ENCODE data around the gene MUL1.

The MUL1 gene

DNA sequence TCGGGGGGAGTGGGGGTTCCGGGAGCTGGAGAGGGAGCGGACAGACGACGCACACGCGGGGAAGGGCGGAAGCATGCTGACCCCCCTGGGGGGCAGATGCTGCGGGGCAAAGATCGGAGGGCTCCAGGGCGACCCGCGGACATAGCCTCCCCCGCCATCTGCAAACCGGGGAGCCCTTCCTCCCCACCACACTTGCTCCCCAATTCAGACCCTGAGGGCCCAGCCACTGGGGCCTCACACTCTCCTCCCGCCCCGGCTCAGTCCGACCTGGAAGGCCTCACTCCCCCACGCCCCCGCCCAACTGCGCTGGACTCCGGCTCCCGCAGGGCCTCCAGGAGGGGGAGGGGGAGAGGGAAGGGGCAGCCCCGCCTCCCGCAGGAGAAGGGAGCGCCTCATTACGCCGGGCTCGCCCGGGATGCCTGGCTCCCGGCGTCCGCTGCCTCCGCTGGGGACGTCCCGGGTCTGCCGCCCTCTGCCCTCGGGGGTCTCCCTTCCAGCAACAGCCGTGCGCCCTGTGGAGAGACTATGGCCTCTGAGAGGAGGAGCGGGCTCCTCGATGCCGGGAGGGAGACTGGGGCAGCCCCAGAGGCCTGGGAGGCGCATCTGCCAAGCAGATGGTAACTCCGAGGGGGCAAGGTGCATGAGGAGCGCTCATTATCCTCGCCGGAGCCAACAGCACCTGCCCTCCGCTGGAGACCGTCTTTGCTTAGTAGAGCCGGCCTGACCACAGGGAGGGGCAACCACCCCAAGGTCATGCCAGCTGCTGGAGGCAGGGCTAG is 21.3 kb downstream of the MUL1 start (continued):
- TF ChIP-seq ZNF529 (tag by site-specific recombination; IDR thresholded peaks at IDR 0.05; ENCODE audit: insufficient replicate concordance) = no peak
- TF ChIP-seq MZF1 (tag by site-specific recombination; IDR thresholded peaks at IDR 0.05; ENCODE audit: borderline replicate concordance) = peak; percentile 34; the same call in 1 of the 2 replicates
- no peak for TF ChIP-seq ZBTB17 (tag by site-specific recombination; IDR thresholded peaks at IDR 0.05)
- no peak for TF ChIP-seq ZNF623 (tag by site-specific recombination; IDR thresholded peaks at IDR 0.05)
- peak; percentile 92 for TF ChIP-seq ZNF335 (tag by site-specific recombination; conservative IDR thresholded peaks at IDR 0.05)
- no peak for TF ChIP-seq ZNF274 (IDR thresholded peaks at IDR 0.05; ENCODE audit: low read length)
- no peak for TF ChIP-seq ZNF274 (tag by site-specific recombination; IDR thresholded peaks at IDR 0.05; ENCODE audit: borderline replicate concordance)
- peak; percentile 86 for TF ChIP-seq ZBTB7A (tag by site-specific recombination; IDR thresholded peaks at IDR 0.05; ENCODE audit: low read depth)
- TF ChIP-seq GLIS2 (tag by site-specific recombination; IDR thresholded peaks at IDR 0.05) = peak; percentile 95
- TF ChIP-seq, protein P1, sequence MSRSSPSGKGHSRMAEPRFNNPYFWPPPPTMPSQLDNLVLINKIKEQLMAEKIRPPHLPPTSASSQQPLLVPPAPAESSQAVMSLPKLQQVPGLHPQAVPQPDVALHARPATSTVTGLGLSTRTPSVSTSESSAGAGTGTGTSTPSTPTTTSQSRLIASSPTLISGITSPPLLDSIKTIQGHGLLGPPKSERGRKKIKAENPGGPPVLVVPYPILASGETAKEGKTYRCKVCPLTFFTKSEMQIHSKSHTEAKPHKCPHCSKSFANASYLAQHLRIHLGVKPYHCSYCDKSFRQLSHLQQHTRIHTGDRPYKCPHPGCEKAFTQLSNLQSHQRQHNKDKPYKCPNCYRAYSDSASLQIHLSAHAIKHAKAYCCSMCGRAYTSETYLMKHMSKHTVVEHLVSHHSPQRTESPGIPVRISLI (tag by site-specific recombination; IDR thresholded peaks at IDR 0.05) = no peak
- TF ChIP-seq, protein P2, sequence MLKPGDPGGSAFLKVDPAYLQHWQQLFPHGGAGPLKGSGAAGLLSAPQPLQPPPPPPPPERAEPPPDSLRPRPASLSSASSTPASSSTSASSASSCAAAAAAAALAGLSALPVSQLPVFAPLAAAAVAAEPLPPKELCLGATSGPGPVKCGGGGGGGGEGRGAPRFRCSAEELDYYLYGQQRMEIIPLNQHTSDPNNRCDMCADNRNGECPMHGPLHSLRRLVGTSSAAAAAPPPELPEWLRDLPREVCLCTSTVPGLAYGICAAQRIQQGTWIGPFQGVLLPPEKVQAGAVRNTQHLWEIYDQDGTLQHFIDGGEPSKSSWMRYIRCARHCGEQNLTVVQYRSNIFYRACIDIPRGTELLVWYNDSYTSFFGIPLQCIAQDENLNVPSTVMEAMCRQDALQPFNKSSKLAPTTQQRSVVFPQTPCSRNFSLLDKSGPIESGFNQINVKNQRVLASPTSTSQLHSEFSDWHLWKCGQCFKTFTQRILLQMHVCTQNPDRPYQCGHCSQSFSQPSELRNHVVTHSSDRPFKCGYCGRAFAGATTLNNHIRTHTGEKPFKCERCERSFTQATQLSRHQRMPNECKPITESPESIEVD (tag by site-specific recombination; IDR thresholded peaks at IDR 0.05) = no peak
- peak; percentile 62 for TF ChIP-seq ZXDB (tag by site-specific recombination; IDR thresholded peaks at IDR 0.05)
- TF ChIP-seq ZNF211 (tag by site-specific recombination; IDR thresholded peaks at IDR 0.05; ENCODE audit: low read depth) = no peak
- no peak for TF ChIP-seq PRDM1 (tag by site-specific recombination; IDR thresholded peaks at IDR 0.05)
- no peak for TF ChIP-seq ZNF404 (tag by site-specific recombination; IDR thresholded peaks at IDR 0.05)
- TF ChIP-seq KLF7 (tag by site-specific recombination; IDR thresholded peaks at IDR 0.05; ENCODE audit: borderline replicate concordance) = peak; percentile 75; the same call in 1 of the 2 replicates
- TF ChIP-seq ZNF184 (tag by site-specific recombination; IDR thresholded peaks at IDR 0.05) = no peak
- no peak for TF ChIP-seq ZFP37 (tag by site-specific recombination; IDR thresholded peaks at IDR 0.05)
- no peak for TF ChIP-seq ZNF248 (tag by site-specific recombination; IDR thresholded peaks at IDR 0.05)
- peak; percentile 66 for TF ChIP-seq KLF1 (tag by site-specific recombination; IDR thresholded peaks at IDR 0.05)
- no peak for TF ChIP-seq ZNF768 (tag by site-specific recombination; IDR thresholded peaks at IDR 0.05)
- no peak for TF ChIP-seq ZNF670 (tag by site-specific recombination; IDR thresholded peaks at IDR 0.05; ENCODE audit: low read depth)
- TF ChIP-seq ZNF791 (tag by site-specific recombination; IDR thresholded peaks at IDR 0.05) = no peak
- TF ChIP-seq ZNF558 (tag by site-specific recombination; IDR thresholded peaks at IDR 0.05) = no peak
- no peak for TF ChIP-seq MEIS1 (CRISPR knock-in tag; IDR thresholded peaks at IDR 0.05; ENCODE audit: borderline replicate concordance)
- TF ChIP-seq TRIM28 (IDR thresholded peaks at IDR 0.05; ENCODE audit: borderline replicate concordance, low read length) = no peak
- no peak for TF ChIP-seq ZNF23 (tag by site-specific recombination; IDR thresholded peaks at IDR 0.05; ENCODE audit: borderline replicate concordance)
- TF ChIP-seq, protein P3, sequence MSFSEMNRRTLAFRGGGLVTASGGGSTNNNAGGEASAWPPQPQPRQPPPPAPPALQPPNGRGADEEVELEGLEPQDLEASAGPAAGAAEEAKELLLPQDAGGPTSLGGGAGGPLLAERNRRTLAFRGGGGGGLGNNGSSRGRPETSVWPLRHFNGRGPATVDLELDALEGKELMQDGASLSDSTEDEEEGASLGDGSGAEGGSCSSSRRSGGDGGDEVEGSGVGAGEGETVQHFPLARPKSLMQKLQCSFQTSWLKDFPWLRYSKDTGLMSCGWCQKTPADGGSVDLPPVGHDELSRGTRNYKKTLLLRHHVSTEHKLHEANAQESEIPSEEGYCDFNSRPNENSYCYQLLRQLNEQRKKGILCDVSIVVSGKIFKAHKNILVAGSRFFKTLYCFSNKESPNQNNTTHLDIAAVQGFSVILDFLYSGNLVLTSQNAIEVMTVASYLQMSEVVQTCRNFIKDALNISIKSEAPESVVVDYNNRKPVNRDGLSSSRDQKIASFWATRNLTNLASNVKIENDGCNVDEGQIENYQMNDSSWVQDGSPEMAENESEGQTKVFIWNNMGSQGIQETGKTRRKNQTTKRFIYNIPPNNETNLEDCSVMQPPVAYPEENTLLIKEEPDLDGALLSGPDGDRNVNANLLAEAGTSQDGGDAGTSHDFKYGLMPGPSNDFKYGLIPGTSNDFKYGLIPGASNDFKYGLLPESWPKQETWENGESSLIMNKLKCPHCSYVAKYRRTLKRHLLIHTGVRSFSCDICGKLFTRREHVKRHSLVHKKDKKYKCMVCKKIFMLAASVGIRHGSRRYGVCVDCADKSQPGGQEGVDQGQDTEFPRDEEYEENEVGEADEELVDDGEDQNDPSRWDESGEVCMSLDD (tag by site-specific recombination; IDR thresholded peaks at IDR 0.05) = peak; percentile 83
- TF ChIP-seq ZNF707 (tag by site-specific recombination; IDR thresholded peaks at IDR 0.05) = no peak
- TF ChIP-seq, protein P4, sequence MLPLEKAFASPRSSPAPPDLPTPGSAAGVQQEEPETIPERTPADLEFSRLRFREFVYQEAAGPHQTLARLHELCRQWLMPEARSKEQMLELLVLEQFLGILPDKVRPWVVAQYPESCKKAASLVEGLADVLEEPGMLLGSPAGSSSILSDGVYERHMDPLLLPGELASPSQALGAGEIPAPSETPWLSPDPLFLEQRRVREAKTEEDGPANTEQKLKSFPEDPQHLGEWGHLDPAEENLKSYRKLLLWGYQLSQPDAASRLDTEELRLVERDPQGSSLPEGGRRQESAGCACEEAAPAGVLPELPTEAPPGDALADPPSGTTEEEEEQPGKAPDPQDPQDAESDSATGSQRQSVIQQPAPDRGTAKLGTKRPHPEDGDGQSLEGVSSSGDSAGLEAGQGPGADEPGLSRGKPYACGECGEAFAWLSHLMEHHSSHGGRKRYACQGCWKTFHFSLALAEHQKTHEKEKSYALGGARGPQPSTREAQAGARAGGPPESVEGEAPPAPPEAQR (tag by site-specific recombination; IDR thresholded peaks at IDR 0.05) = no peak
- TF ChIP-seq MYNN (tag by site-specific recombination; IDR thresholded peaks at IDR 0.05; ENCODE audit: borderline replicate concordance) = no peak
- TF ChIP-seq ZNF629 (tag by site-specific recombination; IDR thresholded peaks at IDR 0.05) = peak; percentile 12
- no peak for TF ChIP-seq ZNF426 (tag by site-specific recombination; IDR thresholded peaks at IDR 0.05)

All from HEK293 (cell line).